Muscle of arm (tissue), 12 donors: Measurements from ENCODE around the gene VPS8. TPM values are rescaled to one million over a fixed set of nuclear protein-coding genes. Genes with fewer than 3 reads are reported as not detected.

Experiments used
- DNase-seq: peaks from one replicate; pipeline ENCODE4 v3.0.0-alpha.2; 2013
- polyA plus RNA-seq, 12 donors: library from polyadenylated mRNA; unstranded; fragments of 120-200 nt; gene quantifications; one replicate each; pipeline ENCODE4 v1.2.1, GENCODE V29; 2013; ENCODE audit not compliant: insufficient read length in 12 of 12

The VPS8 gene
- polyA plus RNA-seq, 12 donors = 59.3 to 141 (median 96.5) TPM; not detected in 1

GRCh38 chr3:185089343-185089742 is 277.4 kb downstream of the VPS8 start:
- DNase-seq = no peak

DNA sequence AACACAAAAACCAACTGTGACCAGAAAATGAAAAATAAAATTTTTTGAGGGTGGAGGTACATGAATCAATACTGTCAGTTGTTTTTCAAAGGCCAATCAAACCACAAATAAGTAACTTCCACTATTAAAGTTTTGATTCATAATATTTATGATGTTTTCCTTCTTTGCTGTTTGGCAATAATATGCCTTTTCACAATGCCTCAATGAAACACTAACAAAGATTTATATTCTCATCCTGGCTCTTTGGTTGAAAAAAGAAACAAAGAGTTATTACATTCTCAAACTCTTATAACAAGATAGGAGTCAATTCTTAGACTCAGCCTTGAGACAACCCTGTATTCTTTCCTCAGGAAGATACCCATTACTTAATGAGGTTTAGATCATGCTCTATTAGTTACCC is 277.8 kb downstream of the VPS8 start:
- DNase-seq = no peak

GRCh38 chr3:185090811-185091210 is 278.8 kb downstream of the VPS8 start:
- no peak for DNase-seq

GRCh38 chr3:185093116-185093515 is 281.1 kb downstream of the VPS8 start:
- DNase-seq = no peak

DNA sequence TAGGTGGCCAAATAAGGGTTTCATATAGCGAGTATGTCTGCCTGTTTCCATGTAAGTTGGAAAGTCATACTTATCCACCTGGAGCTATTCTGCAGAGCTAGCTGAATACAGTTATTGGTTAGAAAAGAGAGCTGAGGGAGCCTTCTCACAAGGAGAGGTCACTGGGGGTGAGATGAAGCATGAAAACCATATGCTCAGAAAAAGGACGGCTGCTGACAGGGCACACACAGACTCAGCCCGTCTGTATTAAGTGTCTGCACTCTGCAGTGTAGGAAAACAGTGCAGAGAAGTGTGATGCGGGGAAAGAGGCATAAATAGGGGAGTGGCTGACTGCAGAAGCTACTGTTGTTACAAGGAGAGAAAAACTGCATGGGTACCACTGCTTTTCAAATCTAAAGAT is 282.7 kb downstream of the VPS8 start:
- no peak for DNase-seq

Other genes with a start within 250 kb of the VPS8 start
- 10 to 100 TPM in 11 of 12 donors, not detected in 1; 45.2 to 89.6 (median 67.1) TPM for gene MAGEF1, start 100.1 kb upstream of the VPS8 start, polyA plus RNA-seq